ENCODE results near the gene KCNT1. TPM values are rescaled to one million over a fixed set of nuclear protein-coding genes. Genes with fewer than 3 reads are reported as not detected.

Gene KCNT1
- total RNA-seq, 1 experiment from 2014 or later = 0.09 TPM

DNA sequence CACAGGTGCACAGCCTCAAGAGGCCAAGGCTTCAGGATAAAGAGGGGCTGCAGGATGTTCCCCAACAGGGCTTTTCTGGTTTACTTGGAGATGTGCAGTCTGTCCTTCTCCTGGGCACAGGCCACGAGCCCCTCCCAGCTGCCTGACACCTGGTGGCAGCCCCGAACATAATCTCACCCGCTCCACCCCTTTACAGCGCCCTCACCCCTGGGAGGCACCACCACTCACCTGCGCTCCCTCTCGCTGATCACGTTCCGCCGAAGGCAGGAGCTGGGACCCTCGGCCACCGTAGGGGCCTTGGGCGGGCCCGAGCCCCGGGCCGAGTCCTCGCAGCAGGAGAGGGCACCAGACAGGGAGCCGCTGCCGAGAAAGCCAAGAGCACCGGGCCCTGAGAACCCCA lies 3.2 kb upstream of the KCNT1 start:
- Histone ChIP-seq H3K36me3 (ENCODE audit: control insufficient read depth, insufficient read depth, low read length) (peaks cover 4% of the 10 kb centered on the region), H3K9me3 (no peaks in the 10 kb centered on the region), H3K4me3 (ENCODE audit: low read depth, low read length) (peak overlapping the region; percentile 67), H3K27me3 (replicated peaks; ENCODE audit: control insufficient read depth, insufficient read depth, low read length) (no peaks in the 10 kb centered on the region), H3K4me1 (peaks cover 17% of the 10 kb centered on the region)
- TF ChIP-seq, protein P1, sequence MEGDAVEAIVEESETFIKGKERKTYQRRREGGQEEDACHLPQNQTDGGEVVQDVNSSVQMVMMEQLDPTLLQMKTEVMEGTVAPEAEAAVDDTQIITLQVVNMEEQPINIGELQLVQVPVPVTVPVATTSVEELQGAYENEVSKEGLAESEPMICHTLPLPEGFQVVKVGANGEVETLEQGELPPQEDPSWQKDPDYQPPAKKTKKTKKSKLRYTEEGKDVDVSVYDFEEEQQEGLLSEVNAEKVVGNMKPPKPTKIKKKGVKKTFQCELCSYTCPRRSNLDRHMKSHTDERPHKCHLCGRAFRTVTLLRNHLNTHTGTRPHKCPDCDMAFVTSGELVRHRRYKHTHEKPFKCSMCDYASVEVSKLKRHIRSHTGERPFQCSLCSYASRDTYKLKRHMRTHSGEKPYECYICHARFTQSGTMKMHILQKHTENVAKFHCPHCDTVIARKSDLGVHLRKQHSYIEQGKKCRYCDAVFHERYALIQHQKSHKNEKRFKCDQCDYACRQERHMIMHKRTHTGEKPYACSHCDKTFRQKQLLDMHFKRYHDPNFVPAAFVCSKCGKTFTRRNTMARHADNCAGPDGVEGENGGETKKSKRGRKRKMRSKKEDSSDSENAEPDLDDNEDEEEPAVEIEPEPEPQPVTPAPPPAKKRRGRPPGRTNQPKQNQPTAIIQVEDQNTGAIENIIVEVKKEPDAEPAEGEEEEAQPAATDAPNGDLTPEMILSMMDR (IDR thresholded peaks at IDR 0.05; ENCODE audit: insufficient read depth in 1 of 2, low read depth in 1 of 2, low read length in 1 of 2, severe bottlenecking in 1 of 2, unreplicated experiment in 1 of 2) = peak in 1 of 2 experiments; percentile 61
- POLR2A ChIA-PET = no interaction called here
- Mint-ChIP-seq H3K4me3 (ENCODE audit: unreplicated experiment) (peak overlapping the region; percentile 77), H3K27me3 (ENCODE audit: insufficient read depth, unreplicated experiment) (no peaks in the 10 kb centered on the region), H3K9me3 (ENCODE audit: unreplicated experiment) (no peaks in the 10 kb centered on the region), H3K36me3 (ENCODE audit: insufficient read depth, unreplicated experiment) (peaks cover 4% of the 10 kb centered on the region), H3K4me1 (ENCODE audit: low read depth, unreplicated experiment) (no peaks in the 10 kb centered on the region), H3K27ac (ENCODE audit: unreplicated experiment) (peak overlapping the region; percentile 69)
- intact Hi-C loops (cut with micrococcal nuclease; ENCODE audit: unreplicated experiment) = loop anchor here (1.0 kb wide), 1 partner anchor 94 kb away; no protein-coding TSS in a partner anchor
- peak; percentile 71 to 74 for DNase-seq
- CTCF ChIA-PET = no interaction called here
- BruUV-seq (replicated peaks) = TSS peak; percentile 54

DNA sequence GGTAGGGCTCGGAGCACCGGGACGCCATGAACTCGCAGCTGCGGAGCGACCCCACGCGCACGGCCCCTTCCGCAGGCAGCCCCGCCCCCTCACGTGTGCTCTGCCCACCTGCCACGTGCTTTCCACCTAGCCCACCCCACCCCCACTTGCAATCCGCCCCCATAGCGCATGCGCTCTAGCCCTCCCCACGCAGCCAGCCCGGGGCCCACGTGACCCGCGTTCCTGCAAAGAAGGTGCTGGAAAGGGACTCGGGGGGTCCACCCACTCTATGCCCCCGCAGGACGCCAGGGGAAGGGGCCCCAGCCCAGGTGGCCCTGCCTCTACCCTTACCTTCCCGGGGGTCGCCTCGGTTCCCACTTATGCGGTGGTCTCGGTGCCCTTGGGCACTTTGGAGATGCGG lies 2.5 kb upstream of the KCNT1 start, which contains the start of gene SOHLH1:
TSS of gene SOHLH1 (minus strand) at position 42 of the 400 bp plus-strand sequence. CDS start at position 28, 14 bp downstream.
- H3K36me3 Mint-ChIP-seq (ENCODE audit: insufficient read depth, unreplicated experiment) = peaks cover 4% of the 10 kb centered on the region
- no peaks in the 10 kb centered on the region for H3K27me3 ChIP-seq (replicated peaks; ENCODE audit: control insufficient read depth, insufficient read depth, low read length)
- H3K4me1 Mint-ChIP-seq (ENCODE audit: low read depth, unreplicated experiment) = no peaks in the 10 kb centered on the region
- CTCF ChIA-PET = no interaction called here
- H3K27ac Mint-ChIP-seq (ENCODE audit: unreplicated experiment) = peak within 1 kb of the TSS; percentile 69
- no peaks in the 10 kb centered on the region for H3K9me3 ChIP-seq
- TF ChIP-seq, protein P1 (IDR thresholded peaks at IDR 0.05; ENCODE audit: insufficient read depth in 1 of 2, low read depth in 1 of 2, low read length in 1 of 2, severe bottlenecking in 1 of 2, unreplicated experiment in 1 of 2) = no peak
- POLR2A ChIA-PET = no interaction called here
- H3K4me3 ChIP-seq (ENCODE audit: low read depth, low read length) = peak within 1 kb of the TSS; percentile 67
- no peaks in the 10 kb centered on the region for H3K9me3 Mint-ChIP-seq (ENCODE audit: unreplicated experiment)
- intact Hi-C loops (cut with micrococcal nuclease; ENCODE audit: unreplicated experiment) = no loop called here
- peaks cover 17% of the 10 kb centered on the region for H3K4me1 ChIP-seq
- peaks cover 4% of the 10 kb centered on the region for H3K36me3 ChIP-seq (ENCODE audit: control insufficient read depth, insufficient read depth, low read length)
- peak; percentile 83 to 84 for DNase-seq
- H3K4me3 Mint-ChIP-seq (ENCODE audit: unreplicated experiment) = peak within 1 kb of the TSS; percentile 77
- no TSS peak for BruUV-seq (replicated peaks)
- no peaks in the 10 kb centered on the region for H3K27me3 Mint-ChIP-seq (ENCODE audit: insufficient read depth, unreplicated experiment)

DNA sequence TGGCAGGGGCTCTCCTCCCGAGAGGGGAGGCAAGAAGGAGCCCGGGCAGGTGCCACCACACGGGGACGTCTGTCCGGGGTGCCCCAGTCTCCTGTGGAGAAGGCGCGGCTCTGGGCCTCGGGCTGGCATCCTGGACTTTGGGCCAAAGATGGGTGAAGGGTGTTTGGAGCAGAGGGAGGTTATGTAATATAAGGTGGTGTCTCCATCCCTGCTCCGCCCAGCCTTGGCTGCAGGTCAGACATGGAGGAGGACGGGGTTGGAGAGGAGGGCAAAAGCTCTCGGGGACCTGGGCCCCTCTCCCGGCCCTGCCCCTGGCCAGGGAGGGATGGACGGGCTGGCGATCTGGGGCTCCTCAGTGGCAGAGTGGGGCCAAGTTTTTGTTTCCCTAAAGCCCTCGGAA lies 1.5 kb upstream of the KCNT1 start:
- Histone ChIP-seq H3K36me3 (ENCODE audit: control insufficient read depth, insufficient read depth, low read length) (peaks cover 4% of the 10 kb centered on the region), H3K9me3 (no peaks in the 10 kb centered on the region), H3K27me3 (replicated peaks; ENCODE audit: control insufficient read depth, insufficient read depth, low read length) (no peaks in the 10 kb centered on the region), H3K4me3 (ENCODE audit: low read depth, low read length) (no peak overlapping the region), H3K4me1 (peaks cover 17% of the 10 kb centered on the region)
- H3K27me3 Mint-ChIP-seq (ENCODE audit: insufficient read depth, unreplicated experiment) = no peaks in the 10 kb centered on the region
- no TSS peak for BruUV-seq (replicated peaks)
- H3K4me1 Mint-ChIP-seq (ENCODE audit: low read depth, unreplicated experiment) = no peaks in the 10 kb centered on the region
- ChIA-PET POLR2A (no interaction called here), CTCF (interaction anchor here (0.6 kb wide), 1 partner anchor 208 kb away, joined by 6 read pairs; no protein-coding TSS in a partner anchor)
- peaks cover 2% of the 10 kb centered on the region for H3K36me3 Mint-ChIP-seq (ENCODE audit: insufficient read depth, unreplicated experiment)
- intact Hi-C loops (cut with micrococcal nuclease; ENCODE audit: unreplicated experiment) = no loop called here
- DNase-seq = no peak
- no peak overlapping the region for H3K27ac Mint-ChIP-seq (ENCODE audit: unreplicated experiment)
- H3K4me3 Mint-ChIP-seq (ENCODE audit: unreplicated experiment) = no peak overlapping the region
- TF ChIP-seq, protein P1 (IDR thresholded peaks at IDR 0.05; ENCODE audit: insufficient read depth in 1 of 2, low read depth in 1 of 2, low read length in 1 of 2, severe bottlenecking in 1 of 2, unreplicated experiment in 1 of 2) = no peak
- no peaks in the 10 kb centered on the region for H3K9me3 Mint-ChIP-seq (ENCODE audit: unreplicated experiment)
